Measurements from ENCODE around the gene STON2.

STON2 gene

DNA sequence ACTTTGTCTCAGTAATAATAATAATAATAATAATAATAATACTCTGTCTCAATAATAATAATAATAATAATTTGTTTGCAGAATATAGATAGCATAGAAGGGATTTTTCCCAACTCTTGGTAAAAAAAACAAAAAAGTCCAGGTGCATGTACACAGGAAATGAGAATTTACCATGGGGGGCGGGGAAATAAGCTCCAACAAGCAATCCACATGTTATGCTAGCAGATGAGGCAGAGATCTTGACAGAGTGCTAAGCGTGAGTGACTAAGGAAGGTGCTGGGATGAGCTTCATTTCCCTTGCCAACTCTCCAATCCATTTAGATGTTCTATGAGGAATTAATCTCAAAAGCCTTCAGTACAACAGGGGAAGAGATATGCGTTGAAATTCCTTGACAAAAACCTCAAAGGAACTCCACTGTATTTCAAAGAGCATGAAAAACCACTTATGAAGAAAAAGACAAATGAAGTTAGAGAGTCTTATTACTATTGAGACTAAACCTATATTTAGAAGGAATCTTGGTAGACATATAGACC is 134.4 kb downstream of the STON2 start:
- DNase-seq = no peak
- Histone ChIP-seq H3K36me3 (replicated peaks) (no peaks in the 10 kb centered on the region), H3K27me3 (replicated peaks) (no peaks in the 10 kb centered on the region), H3K27ac (no peak overlapping the region), H3K4me3 (ENCODE audit: low read depth, low read length) (no peak overlapping the region)
- in situ Hi-C loops (cut with HindIII; ENCODE audit: low pct_ligation_motif_present, low sequenced_read_pairs) = no loop called here
- TF ChIP-seq, protein P1, sequence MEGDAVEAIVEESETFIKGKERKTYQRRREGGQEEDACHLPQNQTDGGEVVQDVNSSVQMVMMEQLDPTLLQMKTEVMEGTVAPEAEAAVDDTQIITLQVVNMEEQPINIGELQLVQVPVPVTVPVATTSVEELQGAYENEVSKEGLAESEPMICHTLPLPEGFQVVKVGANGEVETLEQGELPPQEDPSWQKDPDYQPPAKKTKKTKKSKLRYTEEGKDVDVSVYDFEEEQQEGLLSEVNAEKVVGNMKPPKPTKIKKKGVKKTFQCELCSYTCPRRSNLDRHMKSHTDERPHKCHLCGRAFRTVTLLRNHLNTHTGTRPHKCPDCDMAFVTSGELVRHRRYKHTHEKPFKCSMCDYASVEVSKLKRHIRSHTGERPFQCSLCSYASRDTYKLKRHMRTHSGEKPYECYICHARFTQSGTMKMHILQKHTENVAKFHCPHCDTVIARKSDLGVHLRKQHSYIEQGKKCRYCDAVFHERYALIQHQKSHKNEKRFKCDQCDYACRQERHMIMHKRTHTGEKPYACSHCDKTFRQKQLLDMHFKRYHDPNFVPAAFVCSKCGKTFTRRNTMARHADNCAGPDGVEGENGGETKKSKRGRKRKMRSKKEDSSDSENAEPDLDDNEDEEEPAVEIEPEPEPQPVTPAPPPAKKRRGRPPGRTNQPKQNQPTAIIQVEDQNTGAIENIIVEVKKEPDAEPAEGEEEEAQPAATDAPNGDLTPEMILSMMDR (IDR thresholded peaks at IDR 0.05; ENCODE audit: low read depth, low read length, missing control alignments) = no peak

- no peaks in the 10 kb centered on the region for H3K36me3 ChIP-seq (replicated peaks)
Observed at GRCh38 chr14:81264671-81265070, 135.5 kb downstream of the STON2 start.

GRCh38 chr14:81263777-81264410 is 136.2 kb downstream of the STON2 start:
- TF ChIP-seq, protein P1 (IDR thresholded peaks at IDR 0.05; ENCODE audit: low read depth, low read length, missing control alignments) = no peak
- H3K4me3 ChIP-seq (ENCODE audit: low read depth, low read length) = no peak overlapping the region
- H3K27ac ChIP-seq = no peak overlapping the region
- H3K27me3 ChIP-seq (replicated peaks) = no peaks in the 10 kb centered on the region
- in situ Hi-C loops (cut with HindIII; ENCODE audit: low pct_ligation_motif_present, low sequenced_read_pairs) = no loop called here
- no peaks in the 10 kb centered on the region for H3K36me3 ChIP-seq (replicated peaks)
- no peak for DNase-seq

More at GRCh38 chr14:81264671-81265070, 135.5 kb downstream of the STON2 start:
- in situ Hi-C loops (cut with HindIII; ENCODE audit: low pct_ligation_motif_present, low sequenced_read_pairs) = no loop called here
- Histone ChIP-seq H3K27ac (no peak overlapping the region), H3K27me3 (replicated peaks) (no peaks in the 10 kb centered on the region), H3K4me3 (ENCODE audit: low read depth, low read length) (no peak overlapping the region)
- DNase-seq = no peak
- TF ChIP-seq, protein P1 (IDR thresholded peaks at IDR 0.05; ENCODE audit: low read depth, low read length, missing control alignments) = no peak

- no peak for DNase-seq
- TF ChIP-seq, protein P1 (IDR thresholded peaks at IDR 0.05; ENCODE audit: low read depth, low read length, missing control alignments) = no peak
- no peaks in the 10 kb centered on the region for H3K27me3 ChIP-seq (replicated peaks)
- H3K4me3 ChIP-seq (ENCODE audit: low read depth, low read length) = no peak overlapping the region
- no peaks in the 10 kb centered on the region for H3K36me3 ChIP-seq (replicated peaks)
- in situ Hi-C loops (cut with HindIII; ENCODE audit: low pct_ligation_motif_present, low sequenced_read_pairs) = no loop called here
- H3K27ac ChIP-seq = no peak overlapping the region
Observed at GRCh38 chr14:81261176-81261575, 138.9 kb downstream of the STON2 start.

DNA sequence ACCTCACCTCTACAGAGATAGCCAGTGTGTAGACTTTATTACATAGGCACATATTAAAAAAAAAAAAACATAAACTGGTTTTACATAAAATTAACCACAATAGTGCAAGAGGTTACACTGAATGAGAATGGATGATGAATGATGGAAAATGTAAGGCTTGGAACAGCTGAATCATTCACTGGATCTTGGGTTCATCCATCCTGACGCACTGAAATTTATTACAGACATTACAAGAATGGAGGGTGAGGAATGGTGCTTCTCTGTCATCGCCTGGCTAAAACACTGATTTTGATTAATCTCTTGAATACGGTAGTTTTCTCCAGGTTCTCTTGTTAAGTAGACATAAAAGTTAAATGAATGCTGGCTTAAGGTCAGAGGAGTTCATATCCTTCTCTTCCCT is 139.4 kb downstream of the STON2 start:
- no peak overlapping the region for H3K27ac ChIP-seq
- in situ Hi-C loops (cut with HindIII; ENCODE audit: low pct_ligation_motif_present, low sequenced_read_pairs) = no loop called here
- H3K27me3 ChIP-seq (replicated peaks) = no peaks in the 10 kb centered on the region
- TF ChIP-seq, protein P1 (IDR thresholded peaks at IDR 0.05; ENCODE audit: low read depth, low read length, missing control alignments) = no peak
- no peak for DNase-seq
- H3K4me3 ChIP-seq (ENCODE audit: low read depth, low read length) = no peak overlapping the region
- H3K36me3 ChIP-seq (replicated peaks) = no peaks in the 10 kb centered on the region
